K562 (cell line): ENCODE results near the gene CNNM4. TPM values are rescaled to one million over a fixed set of nuclear protein-coding genes. Genes with fewer than 3 reads are reported as not detected.
A peak's percentile ranks its signal among the peaks of the same experiment; 100 is the strongest.

Experiments used
- BRF1 ChIP-seq: IDR thresholded peaks from 3 replicates; pipeline ENCODE4 v1.6.1; 2011; ENCODE audit warnings: borderline replicate concordance, mild to moderate bottlenecking; ENCODE audit not compliant: insufficient read length; ENCODE audit errors: extremely low read depth
- COPS2 ChIP-seq: fragments of 450-650 bp; conservative IDR thresholded peaks from 2 replicates; pipeline ENCODE4 v1.6.1; 2016; ENCODE audit warnings: mild to moderate bottlenecking, moderate library complexity
- CREB1 ChIP-seq, 2 experiments: sonication (generic) in 1 of 2; formaldehyde crosslinking in 1 of 2; IDR thresholded peaks; 2 replicates each; pipeline versions ENCODE4 v1.6.1 to v1.8.0; 2012 to 2022; ENCODE audit warnings: inconsistent platforms in 1 of 2, mild to moderate bottlenecking in 1 of 2, missing genetic modification reagents in 1 of 2, moderate library complexity in 1 of 2
- EHMT2 ChIP-seq: fragments of 450-650 bp; IDR thresholded peaks from 2 replicates; pipeline ENCODE4 v1.6.1; 2018; ENCODE audit warnings: antibody characterized with exemption
- ELF4 ChIP-seq: fragments of 450-650 bp; formaldehyde crosslinking; IDR thresholded peaks from 2 replicates; pipeline ENCODE4 v1.4.0; 2022; ENCODE audit warnings: missing genetic modification characterization
- HMGN3 ChIP-seq: IDR thresholded peaks from 2 replicates; pipeline ENCODE4 v1.6.1; 2011; ENCODE audit warnings: borderline replicate concordance, low read depth, mild to moderate bottlenecking, mixed read lengths, low read length; ENCODE audit not compliant: insufficient read length; ENCODE audit errors: extremely low read depth
- KAT7 ChIP-seq: sonication (generic); formaldehyde crosslinking; IDR thresholded peaks from 2 replicates; pipeline ENCODE4 v1.8.0; 2022; ENCODE audit warnings: missing genetic modification reagents, mild to moderate bottlenecking, borderline replicate concordance
- MCM2 ChIP-seq: fragments of 450-650 bp; IDR thresholded peaks from 2 replicates; pipeline ENCODE4 v1.6.1; 2017; ENCODE audit warnings: low read depth, mild to moderate bottlenecking
- NCOA2 ChIP-seq, 2 experiments: fragments of 450-650 bp; IDR thresholded peaks; 2 replicates each; pipeline ENCODE4 v1.6.1; 2018; ENCODE audit warnings: mild to moderate bottlenecking in 2 of 2, moderate library complexity in 1 of 2; ENCODE audit not compliant: partially characterized antibody in 2 of 2
- PHF20 ChIP-seq: fragments of 450-650 bp; IDR thresholded peaks from 2 replicates; pipeline ENCODE4 v1.6.1; 2018; ENCODE audit not compliant: partially characterized antibody
- POLR2A ChIP-seq: fragments of 450-650 bp; conservative IDR thresholded peaks from 2 replicates; pipeline ENCODE4 v1.6.1; 2016
- PTRF ChIP-seq: fragments of 450-650 bp; IDR thresholded peaks from 2 replicates; pipeline ENCODE4 v1.6.1; 2016; ENCODE audit warnings: mild to moderate bottlenecking, missing genetic modification characterization, missing compliant biosample characterization
- SRSF1 ChIP-seq: fragments of 200-400 bp; formaldehyde crosslinking; IDR thresholded peaks from 2 replicates; pipeline ENCODE4 v1.6.1; 2017; ENCODE audit warnings: mild to moderate bottlenecking, low read depth, low read length, moderate library complexity
- STAT6 ChIP-seq: sonication (generic); formaldehyde crosslinking; IDR thresholded peaks from 2 replicates; pipeline ENCODE4 v1.8.1; 2023; ENCODE audit warnings: mild to moderate bottlenecking, missing genetic modification reagents
- TAF15 ChIP-seq: fragments of 200-400 bp; formaldehyde crosslinking; IDR thresholded peaks from 2 replicates; pipeline ENCODE4 v1.6.1; 2017; ENCODE audit warnings: mild to moderate bottlenecking, low read depth, low read length, moderate library complexity
- TCF15 ChIP-seq: fragments of 250-450 bp; sonication (Bioruptor Pico); IDR thresholded peaks from 2 replicates; pipeline ENCODE4 v1.8.0; 2022; ENCODE audit warnings: moderate library complexity, mild to moderate bottlenecking, inconsistent platforms
- TCF7L2 ChIP-seq: fragments of 150-350 bp; IDR thresholded peaks from 2 replicates; pipeline ENCODE4 v1.6.1; 2016; ENCODE audit warnings: low read depth, mild to moderate bottlenecking, low read length, moderate library complexity
- U2AF2 ChIP-seq: fragments of 200-400 bp; formaldehyde crosslinking; optimal IDR thresholded peaks from 2 replicates; pipeline ENCODE3; 2017; ENCODE audit warnings: low read depth, mild to moderate bottlenecking, low read length
- ZBTB2 ChIP-seq: fragments of 450-650 bp; IDR thresholded peaks from 2 replicates; pipeline ENCODE4 v1.6.1; 2016; ENCODE audit warnings: antibody characterized with exemption
- ZC3H4 ChIP-seq: sonication (generic); formaldehyde crosslinking; IDR thresholded peaks from 2 replicates; pipeline ENCODE4 v1.9.0; 2021; ENCODE audit warnings: missing genetic modification reagents, borderline replicate concordance
- ZNF436 ChIP-seq: fragments of 250-450, 450-650 bp; sonication (Bioruptor Pico); formaldehyde crosslinking; IDR thresholded peaks from 2 replicates; pipeline ENCODE4 v1.7.0; 2020; ENCODE audit warnings: mild to moderate bottlenecking
- ZNF561 ChIP-seq: fragments of 450-650 bp; formaldehyde crosslinking; conservative IDR thresholded peaks from 2 replicates; pipeline ENCODE4 v1.4.0; 2020; ENCODE audit warnings: mild to moderate bottlenecking, moderate library complexity
- ZNF79 ChIP-seq: fragments of 250-450 bp; sonication (Bioruptor Pico); IDR thresholded peaks from 2 replicates; pipeline ENCODE4 v1.4.0; 2020; ENCODE audit warnings: low read depth, mild to moderate bottlenecking, moderate library complexity
- polyA plus RNA-seq, 8 experiments: library from polyadenylated mRNA; depleted of rRNA in 4 of 8; stranded (reverse) in 5 of 8; unstranded in 3 of 8; fragments of >200 nt; fragmentation: Nextera tagmentation in 2 of 8; fragmentation: Illumina TruSeq in 1 of 8; extraction: Ambion mirVana in 2 of 8; extraction: Trizol in 1 of 8; gene quantifications; 2 replicates each; pipeline versions ENCODE4 v1.2.1 to v1.2.3, GENCODE V29; 2011 to 2014; ENCODE audit warnings: inconsistent platforms in 1 of 8, missing spikeins in 1 of 8
- total RNA-seq, 7 experiments: library from RNA; depleted of rRNA in 6 of 7; stranded (reverse); fragments of >200 nt in 6 of 7; fragmentation: Illumina TruSeq in 2 of 7; extraction: Trizol in 2 of 7; gene quantifications; 2 replicates each; pipeline versions ENCODE4 v1.2.1 to v1.2.3, GENCODE V29; 2011 to 2021; ENCODE audit warnings: low replicate concordance in 1 of 7
- TF ChIP-seq, protein P1 (sequence below): sonication (generic); formaldehyde crosslinking; IDR thresholded peaks from 2 replicates; pipeline ENCODE4 v1.9.0; 2022; ENCODE audit warnings: mild to moderate bottlenecking, missing genetic modification reagents

Gene CNNM4
- total and polyA plus RNA-seq, 9 of the 15 experiments (the other 6 are each of a cell fraction or from before 2014, with no cell fraction given): 0.96 to 6.3 (median 2.8) TPM

GRCh38 chr2:96857667-96858372, 97.1 kb downstream of the CNNM4 start, which contains the start of gene ANKRD39 (continued):
- TF ChIP-seq EHMT2 (no peak), STAT6 (no peak), TCF15 (CRISPR knock-in tag) (no peak), POLR2A (peak; percentile 72), HMGN3 (peak; percentile 96), BRF1 (no peak), COPS2 (no peak), KAT7 (CRISPR knock-in tag) (peak; percentile 92; the same call in 1 of the 2 replicates), TAF15 (no peak), CREB1 (IDR thresholded peaks at IDR 0.05) (peak; percentile 76), CREB1 (CRISPR knock-in tag; IDR thresholded peaks at IDR 0.05) (peak; percentile 69; the same call in 1 of the 2 replicates), ZNF79 (CRISPR knock-in tag) (no peak), MCM2 (no peak), ZBTB2 (peak; percentile 66), ELF4 (0 out of 2 replicates have a peak, but pooled peaks have one; percentile 8), ZNF436 (CRISPR knock-in tag) (0 out of 2 replicates have a peak, but pooled peaks have one; percentile 47), PTRF (tag) (no peak), PHF20 (no peak), NCOA2 (IDR thresholded peaks at IDR 0.05; ENCODE audit: partially characterized antibody in 2 of 2) (no peak), ZC3H4 (CRISPR knock-in tag) (no peak; the same call in 1 of the 2 replicates), SRSF1 (no peak), TCF7L2 (no peak), ZNF561 (CRISPR knock-in tag) (no peak), U2AF2 (no peak)
- TF ChIP-seq, protein P1, sequence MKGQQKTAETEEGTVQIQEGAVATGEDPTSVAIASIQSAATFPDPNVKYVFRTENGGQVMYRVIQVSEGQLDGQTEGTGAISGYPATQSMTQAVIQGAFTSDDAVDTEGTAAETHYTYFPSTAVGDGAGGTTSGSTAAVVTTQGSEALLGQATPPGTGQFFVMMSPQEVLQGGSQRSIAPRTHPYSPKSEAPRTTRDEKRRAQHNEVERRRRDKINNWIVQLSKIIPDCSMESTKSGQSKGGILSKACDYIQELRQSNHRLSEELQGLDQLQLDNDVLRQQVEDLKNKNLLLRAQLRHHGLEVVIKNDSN (CRISPR knock-in tag): no peak
